ENCODE results near the gene APCDD1L.

APCDD1L gene

DNA sequence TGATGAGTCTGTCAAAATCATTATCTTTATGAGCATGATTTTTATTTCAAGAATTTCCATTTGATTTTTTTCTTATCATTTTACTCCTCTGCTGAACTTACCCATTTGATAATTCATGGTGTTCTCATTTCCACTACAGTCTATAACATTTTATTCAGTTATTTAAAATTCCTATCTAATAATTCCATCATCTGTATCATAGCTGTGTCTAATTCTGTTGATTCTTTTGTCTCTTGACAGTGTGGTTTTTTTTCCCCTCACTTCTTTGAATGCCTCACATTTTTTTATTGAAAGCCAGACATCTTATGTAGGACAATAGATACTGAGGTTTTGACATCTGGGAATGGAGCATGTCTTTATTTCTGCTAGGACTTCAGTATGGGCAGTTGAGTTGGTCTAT lies 16.5 kb upstream of the APCDD1L start:
- peaks cover 5% of the 10 kb centered on the region for H3K27me3 Mint-ChIP-seq
- peaks cover 19% of the 10 kb centered on the region for H3K9me3 Mint-ChIP-seq
- DNase-seq (ENCODE audit: low spot score in 2 of 2) (no peak), ATAC-seq (ENCODE audit: low read depth) (no peak)
- peaks cover 6% of the 10 kb centered on the region for H3K36me3 Mint-ChIP-seq
- H3K27ac Mint-ChIP-seq: no peak overlapping the region
- H3K4me1 Mint-ChIP-seq: no peaks in the 10 kb centered on the region
- no peak overlapping the region for H3K4me3 Mint-ChIP-seq

- no peaks in the 10 kb centered on the region for H3K4me1 Mint-ChIP-seq
- H3K9me3 Mint-ChIP-seq: peaks cover 21% of the 10 kb centered on the region
- ATAC-seq (ENCODE audit: low read depth) (no peak), DNase-seq (ENCODE audit: low spot score in 2 of 2) (no peak)
- peaks cover 4% of the 10 kb centered on the region for H3K27me3 Mint-ChIP-seq
- H3K27ac Mint-ChIP-seq: no peak overlapping the region
- peaks cover 6% of the 10 kb centered on the region for H3K36me3 Mint-ChIP-seq
- no peak overlapping the region for H3K4me3 Mint-ChIP-seq
Observed at GRCh38 chr20:58531063-58531462, 15.9 kb upstream of the APCDD1L start.

DNA sequence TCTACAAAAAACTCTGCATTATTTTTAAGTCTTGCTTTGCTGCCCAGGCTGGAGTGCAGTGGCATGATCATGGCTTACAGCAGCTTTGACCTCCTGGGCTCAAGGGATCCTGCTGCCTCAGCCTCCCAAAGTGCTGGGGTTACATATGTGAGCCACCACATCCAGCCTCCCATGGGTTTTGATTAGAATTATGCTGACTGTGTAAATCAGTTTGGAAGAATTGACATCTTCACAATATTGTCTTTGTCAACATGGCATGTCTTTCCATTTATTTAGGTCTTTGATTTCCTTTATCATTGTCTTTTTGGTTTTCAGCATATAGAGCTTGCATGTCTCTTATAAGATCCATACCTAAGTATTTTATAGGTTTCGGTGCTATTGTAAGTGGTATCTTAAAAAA lies 13.2 kb upstream of the APCDD1L start:
- ATAC-seq (ENCODE audit: low read depth): no peak
- no peak for DNase-seq (ENCODE audit: low spot score in 2 of 2)
- Mint-ChIP-seq H3K27me3 (peaks cover 4% of the 10 kb centered on the region), H3K36me3 (peaks cover 6% of the 10 kb centered on the region), H3K27ac (no peak overlapping the region), H3K4me3 (no peak overlapping the region), H3K4me1 (no peaks in the 10 kb centered on the region), H3K9me3 (peaks cover 21% of the 10 kb centered on the region)

DNA sequence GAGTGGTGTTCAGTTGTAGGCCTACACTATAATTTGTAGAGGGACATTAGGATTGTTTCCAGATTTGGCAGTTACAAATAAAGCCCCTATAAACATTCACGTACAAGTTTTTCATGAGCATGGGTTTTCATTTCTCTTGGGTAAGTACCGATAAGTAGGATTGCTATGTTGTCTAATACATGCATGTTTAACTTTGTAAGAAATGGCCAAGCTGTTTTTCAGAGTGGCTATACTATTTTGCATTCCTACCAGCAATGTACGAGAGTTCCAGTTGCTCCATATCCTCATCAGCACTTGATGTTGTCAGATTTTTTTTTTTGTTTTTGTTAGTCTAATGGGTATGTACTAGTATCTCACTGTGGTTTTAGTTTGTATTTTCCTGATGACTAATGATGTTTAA lies 11.2 kb upstream of the APCDD1L start:
- Mint-ChIP-seq H3K9me3 (peaks cover 12% of the 10 kb centered on the region), H3K27ac (no peak overlapping the region), H3K36me3 (peaks cover 2% of the 10 kb centered on the region), H3K4me3 (no peak overlapping the region), H3K27me3 (peaks cover 3% of the 10 kb centered on the region), H3K4me1 (no peaks in the 10 kb centered on the region)
- ATAC-seq (ENCODE audit: low read depth) (no peak), DNase-seq (ENCODE audit: low spot score in 2 of 2) (no peak)

- ATAC-seq (ENCODE audit: low read depth) (no peak), DNase-seq (ENCODE audit: low spot score in 2 of 2) (no peak)
- Mint-ChIP-seq H3K27me3 (peaks cover 6% of the 10 kb centered on the region), H3K36me3 (peaks cover 2% of the 10 kb centered on the region), H3K4me3 (no peak overlapping the region), H3K9me3 (peaks cover 10% of the 10 kb centered on the region), H3K27ac (no peak overlapping the region), H3K4me1 (peaks cover 2% of the 10 kb centered on the region)
Observed at GRCh38 chr20:58524814-58525213, 9.6 kb upstream of the APCDD1L start.

- Mint-ChIP-seq H3K27me3 (peaks cover 8% of the 10 kb centered on the region), H3K27ac (no peak overlapping the region), H3K4me3 (no peak overlapping the region), H3K4me1 (peaks cover 3% of the 10 kb centered on the region), H3K9me3 (peaks cover 9% of the 10 kb centered on the region), H3K36me3 (no peaks in the 10 kb centered on the region)
- DNase-seq (ENCODE audit: low spot score in 2 of 2): no peak
- ATAC-seq (ENCODE audit: low read depth): no peak
Observed at GRCh38 chr20:58523971-58524315, 8.7 kb upstream of the APCDD1L start.

GRCh38 chr20:58523072-58523970 lies 8.1 kb upstream of the APCDD1L start:
- ATAC-seq (ENCODE audit: low read depth) (no peak), DNase-seq (ENCODE audit: low spot score in 2 of 2) (no peak)
- no peaks in the 10 kb centered on the region for H3K36me3 Mint-ChIP-seq
- H3K4me1 Mint-ChIP-seq: peaks cover 3% of the 10 kb centered on the region
- H3K27me3 Mint-ChIP-seq: peaks cover 8% of the 10 kb centered on the region
- peaks cover 9% of the 10 kb centered on the region for H3K9me3 Mint-ChIP-seq
- H3K27ac Mint-ChIP-seq: no peak overlapping the region
- no peak overlapping the region for H3K4me3 Mint-ChIP-seq

DNA sequence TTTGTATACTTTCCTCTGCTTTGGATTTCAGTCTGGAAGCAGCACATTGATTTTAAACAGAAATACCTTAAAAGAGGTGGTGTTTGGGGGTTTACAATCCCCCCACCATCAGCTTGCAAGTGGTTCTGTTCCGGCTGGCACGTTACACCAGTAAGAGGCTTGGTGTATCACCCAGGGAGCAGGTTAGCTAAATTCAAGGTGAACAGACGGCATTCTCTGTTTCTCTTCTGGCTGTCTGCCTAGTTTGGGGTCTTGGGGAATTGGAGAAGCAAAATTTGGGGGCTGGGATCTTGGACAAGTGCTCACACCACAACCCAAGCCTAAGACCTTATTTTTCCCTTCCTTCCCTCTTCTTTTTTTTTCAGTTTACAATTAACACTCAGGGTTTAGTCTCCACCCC lies 7.5 kb upstream of the APCDD1L start:
- H3K9me3 Mint-ChIP-seq: peaks cover 9% of the 10 kb centered on the region
- peaks cover 11% of the 10 kb centered on the region for H3K27me3 Mint-ChIP-seq
- no peak for ATAC-seq (ENCODE audit: low read depth)
- H3K36me3 Mint-ChIP-seq: no peaks in the 10 kb centered on the region
- H3K4me3 Mint-ChIP-seq: no peak overlapping the region
- peaks cover 3% of the 10 kb centered on the region for H3K4me1 Mint-ChIP-seq
- no peak overlapping the region for H3K27ac Mint-ChIP-seq
- DNase-seq (ENCODE audit: low spot score in 2 of 2): no peak

GRCh38 chr20:58521763-58522162 lies 6.6 kb upstream of the APCDD1L start:
- H3K27ac Mint-ChIP-seq: no peak overlapping the region
- no peak for ATAC-seq (ENCODE audit: low read depth)
- H3K36me3 Mint-ChIP-seq: no peaks in the 10 kb centered on the region
- H3K4me1 Mint-ChIP-seq: peaks cover 3% of the 10 kb centered on the region
- H3K4me3 Mint-ChIP-seq: no peak overlapping the region
- peaks cover 7% of the 10 kb centered on the region for H3K9me3 Mint-ChIP-seq
- H3K27me3 Mint-ChIP-seq: peaks cover 16% of the 10 kb centered on the region
- no peak for DNase-seq (ENCODE audit: low spot score in 2 of 2)

DNA sequence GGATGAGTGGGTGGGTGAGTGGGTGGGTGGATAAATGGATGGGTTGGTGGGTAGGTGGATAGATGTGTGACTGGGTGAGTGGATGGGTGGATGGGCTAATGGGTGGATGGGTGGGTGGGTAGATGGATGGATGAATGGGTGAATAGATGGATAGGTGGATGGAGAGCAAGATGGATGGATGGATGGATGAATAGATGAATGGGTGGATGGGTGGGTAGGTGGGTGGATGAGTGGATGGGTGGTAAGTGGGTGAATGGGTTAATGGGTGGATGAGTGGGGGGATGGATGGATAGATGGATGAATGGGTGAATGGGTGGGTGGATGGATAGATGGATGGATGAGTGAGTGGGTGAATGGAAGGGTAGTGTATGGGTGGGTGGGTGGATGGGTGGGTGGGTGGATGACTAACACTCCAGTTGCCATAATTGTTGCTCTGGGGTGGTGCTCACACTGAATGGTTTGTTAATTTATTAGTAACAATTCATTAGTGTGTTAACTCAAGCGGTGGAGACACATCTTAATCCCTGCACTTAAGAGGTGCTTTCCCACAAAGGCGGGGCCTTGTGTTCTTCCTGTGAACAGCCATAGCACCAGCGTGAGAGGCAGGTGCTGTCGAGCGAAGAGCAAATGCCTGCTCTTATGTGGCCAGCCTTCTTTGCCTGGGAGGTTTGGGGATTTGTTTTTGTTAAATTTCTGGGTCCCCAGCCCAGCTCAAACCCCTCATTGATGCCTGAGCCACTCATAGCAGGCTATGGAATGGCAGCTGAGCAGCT lies 4.9 kb upstream of the APCDD1L start:
- Mint-ChIP-seq H3K9me3 (peaks cover 3% of the 10 kb centered on the region), H3K27me3 (peaks cover 22% of the 10 kb centered on the region), H3K4me1 (peaks cover 5% of the 10 kb centered on the region), H3K4me3 (no peak overlapping the region), H3K27ac (no peak overlapping the region), H3K36me3 (no peaks in the 10 kb centered on the region)
- ATAC-seq (ENCODE audit: low read depth): peak; percentile 34
- DNase-seq (ENCODE audit: low spot score in 2 of 2): no peak

DNA sequence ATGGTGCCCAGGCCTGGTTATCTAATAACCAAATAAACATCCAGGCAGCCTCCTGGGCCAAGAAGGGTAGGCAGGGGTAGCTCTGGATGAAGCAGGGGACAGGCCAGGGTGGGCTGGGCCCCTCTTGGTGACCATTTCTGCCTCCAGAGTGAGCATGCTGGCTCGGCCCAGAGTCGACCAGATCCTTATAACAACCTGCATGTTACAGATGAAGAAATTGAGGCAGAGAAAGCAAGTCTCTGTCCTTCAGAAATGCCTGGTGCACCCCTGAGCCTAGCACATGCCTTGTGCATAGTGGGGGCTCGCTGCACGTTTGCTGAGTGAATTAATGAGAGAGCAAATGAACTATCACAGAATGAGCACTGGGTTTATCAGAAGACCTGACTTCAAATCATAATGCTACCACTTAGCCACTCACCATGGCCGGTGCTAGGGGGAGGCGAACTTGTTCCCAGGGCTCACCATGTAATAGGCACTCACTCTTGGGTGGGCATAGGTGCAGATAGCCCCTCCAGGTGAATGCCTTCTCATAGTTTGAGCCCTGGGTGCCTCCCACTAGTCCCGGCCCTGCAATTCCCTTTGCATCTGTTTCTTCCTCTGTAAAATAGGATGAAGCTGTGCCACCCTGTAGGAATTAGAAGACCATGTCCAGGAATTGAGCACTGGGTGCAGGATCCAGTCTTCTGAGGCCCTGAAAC lies 3.8 kb upstream of the APCDD1L start:
- ATAC-seq (ENCODE audit: low read depth) (no peak), DNase-seq (ENCODE audit: low spot score in 2 of 2) (no peak)
- H3K27me3 Mint-ChIP-seq: peaks cover 22% of the 10 kb centered on the region
- peaks cover 3% of the 10 kb centered on the region for H3K9me3 Mint-ChIP-seq
- H3K4me1 Mint-ChIP-seq: peaks cover 5% of the 10 kb centered on the region
- no peak overlapping the region for H3K27ac Mint-ChIP-seq
- no peaks in the 10 kb centered on the region for H3K36me3 Mint-ChIP-seq
- no peak overlapping the region for H3K4me3 Mint-ChIP-seq

GRCh38 chr20:58518387-58518786 lies 3.2 kb upstream of the APCDD1L start:
- peaks cover 24% of the 10 kb centered on the region for H3K27me3 Mint-ChIP-seq
- ATAC-seq (ENCODE audit: low read depth) (no peak), DNase-seq (ENCODE audit: low spot score in 2 of 2) (no peak)
- peaks cover 3% of the 10 kb centered on the region for H3K9me3 Mint-ChIP-seq
- H3K4me1 Mint-ChIP-seq: peaks cover 5% of the 10 kb centered on the region
- H3K27ac Mint-ChIP-seq: no peak overlapping the region
- no peaks in the 10 kb centered on the region for H3K36me3 Mint-ChIP-seq
- H3K4me3 Mint-ChIP-seq: no peak overlapping the region

- ATAC-seq (ENCODE audit: low read depth): no peak
- Mint-ChIP-seq H3K27me3 (peaks cover 16% of the 10 kb centered on the region), H3K9me3 (no peaks in the 10 kb centered on the region), H3K36me3 (no peaks in the 10 kb centered on the region), H3K27ac (no peak overlapping the region), H3K4me1 (peaks cover 3% of the 10 kb centered on the region), H3K4me3 (no peak overlapping the region)
- DNase-seq (ENCODE audit: low spot score in 2 of 2): no peak
Observed at GRCh38 chr20:58514321-58515232, 622 bp downstream of the APCDD1L start.
